GM18499 (cell line): ENCODE results near the gene DNTT.
"Not testable (repeated sequence)": the region's sequence is repeated elsewhere in the genome, so short reads cannot be mapped to it uniquely, and the experiment has no call there.

Source experiments
- ATAC-seq: cut with Tn5 transposase; IDR thresholded peaks from one replicate; pipeline ENCODE4 v1.9.1; 2021; ENCODE audit warnings: moderate number of reproducible peaks; ENCODE audit not compliant: insufficient read depth, unreplicated experiment

DNTT gene

DNA sequence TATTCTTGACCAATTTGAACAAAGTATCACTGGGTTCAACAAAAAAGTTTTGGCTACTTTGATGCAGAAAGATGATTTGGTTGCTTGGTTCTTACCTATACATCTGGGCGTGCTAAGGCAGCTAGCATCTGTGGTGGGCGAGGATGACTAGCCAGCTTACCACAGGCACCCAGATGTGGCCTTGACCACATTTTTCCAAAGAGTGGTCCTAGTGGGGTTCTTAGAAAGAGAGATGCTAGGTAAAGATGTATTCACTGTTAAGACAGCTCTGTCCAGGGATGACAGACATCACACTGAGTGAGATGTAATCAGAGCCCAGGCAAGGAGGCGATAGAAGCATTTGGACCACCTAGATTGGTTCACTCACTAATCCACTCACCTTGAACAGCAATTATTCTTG is 785 bp downstream of the DNTT start:
- no peak for ATAC-seq

DNA sequence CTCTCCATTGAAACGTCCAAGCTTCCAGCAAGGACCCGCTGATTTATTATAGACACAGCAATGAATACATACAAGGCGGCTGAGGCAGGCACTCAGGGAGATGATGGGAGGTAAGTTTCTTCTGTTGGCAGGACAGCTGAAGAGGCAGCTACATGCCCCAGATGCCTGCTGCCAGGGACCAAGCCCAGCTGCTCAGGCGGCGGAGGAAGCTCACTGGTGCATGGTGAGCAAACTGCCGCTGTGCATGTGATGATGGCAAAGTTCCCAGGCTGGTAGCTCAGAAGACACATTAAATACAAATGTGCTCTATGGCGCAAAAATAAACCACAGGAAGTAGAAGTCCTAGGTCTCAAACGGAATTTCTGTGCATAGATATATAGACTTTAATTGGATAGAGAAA is 2.3 kb downstream of the DNTT start:
- no peak for ATAC-seq

DNA sequence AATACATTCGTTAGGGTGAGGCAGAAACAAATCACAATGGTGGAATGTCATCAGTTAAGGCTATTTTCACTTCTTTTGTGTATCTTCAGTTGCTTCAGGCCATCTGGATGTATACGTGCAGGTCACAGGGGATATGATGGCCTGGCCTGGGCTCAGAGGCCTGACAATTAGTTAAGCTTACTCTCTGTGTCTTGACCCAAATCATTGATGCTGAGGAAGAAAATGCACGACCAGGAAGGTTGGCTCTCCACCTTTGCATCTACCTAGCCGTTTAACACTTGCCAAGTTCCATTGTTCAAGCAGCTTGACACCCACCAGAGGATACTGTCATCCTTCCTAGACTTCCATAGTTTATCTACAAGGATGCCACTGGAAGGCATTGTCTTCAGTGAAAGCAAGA is 4.6 kb downstream of the DNTT start:
- not testable (repeated sequence) for ATAC-seq

DNA sequence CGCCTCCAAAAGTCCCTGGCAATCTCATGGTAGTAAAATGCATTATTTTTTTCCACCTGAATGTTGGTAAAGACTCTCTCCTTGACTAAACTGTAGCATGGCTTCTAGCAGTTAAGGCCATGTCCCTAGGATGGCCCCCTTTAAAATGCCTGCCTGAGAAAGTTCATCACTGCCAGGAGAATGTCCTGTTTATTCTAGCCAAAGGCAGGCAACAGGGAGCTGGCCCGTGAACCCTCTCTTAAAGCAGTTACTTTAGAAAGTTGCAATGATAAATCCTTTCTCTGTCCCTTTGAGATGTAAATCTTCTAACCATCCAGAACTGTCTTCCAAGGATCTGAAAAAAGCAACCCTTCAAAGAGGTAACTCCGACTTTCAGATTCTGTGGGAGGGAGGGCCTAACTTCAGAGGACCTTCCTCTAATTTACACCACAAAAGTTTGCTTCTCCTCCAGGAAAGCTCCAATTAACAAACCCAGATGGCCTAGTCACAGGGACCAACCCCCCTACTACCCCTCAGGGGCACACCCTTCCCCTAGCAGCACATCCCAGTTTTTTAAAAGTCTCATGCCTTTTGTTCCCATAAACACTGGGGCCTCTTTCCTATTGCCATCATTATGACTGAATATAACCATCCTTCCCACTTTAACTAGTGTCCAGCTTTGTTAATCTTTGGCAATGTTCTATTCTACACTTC is 5.5 kb downstream of the DNTT start:
- ATAC-seq: no peak

DNA sequence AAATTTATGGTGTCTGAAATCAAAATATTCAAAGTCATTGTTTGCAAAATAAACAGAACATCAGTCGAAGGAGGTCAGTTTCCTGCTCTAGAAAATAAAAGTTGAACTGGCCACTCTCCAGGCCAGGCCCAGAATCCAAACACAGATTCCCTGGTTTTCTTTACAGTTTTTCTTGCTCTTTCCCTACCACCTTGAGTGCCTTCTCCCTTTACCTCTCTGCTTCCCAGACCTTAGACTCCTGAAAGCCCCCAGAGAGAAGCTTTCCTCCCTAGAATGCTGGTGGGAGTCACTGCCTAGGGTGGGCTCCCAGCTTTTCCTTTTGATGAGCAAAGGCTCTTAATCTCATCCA is 6.1 kb downstream of the DNTT start:
- ATAC-seq: no peak

DNA sequence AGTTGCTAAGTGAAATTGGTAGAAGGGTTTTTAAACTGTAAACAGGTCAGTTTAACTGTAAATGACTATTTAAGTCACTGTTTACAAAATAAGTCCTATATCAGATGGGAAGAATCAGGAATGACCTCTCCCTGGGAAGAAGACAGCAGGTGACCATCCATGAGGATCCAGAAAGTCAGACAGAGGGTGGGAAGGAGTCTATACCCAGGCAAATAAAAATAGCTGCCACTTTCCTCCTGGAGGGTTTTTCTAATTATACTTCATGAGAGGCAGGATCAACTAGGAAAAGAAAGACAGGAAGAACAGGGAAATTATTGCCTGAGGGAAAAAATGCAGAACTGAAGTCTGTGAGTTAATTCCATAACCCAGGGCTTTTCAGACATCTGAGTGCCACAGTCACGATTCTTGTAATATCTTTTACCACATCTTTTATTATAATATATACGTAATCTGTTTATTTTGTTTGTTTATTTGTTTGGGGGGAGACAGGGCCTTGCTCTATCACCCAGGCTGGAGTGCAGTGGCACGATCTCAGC is 7.0 kb downstream of the DNTT start:
- ATAC-seq: no peak

DNA sequence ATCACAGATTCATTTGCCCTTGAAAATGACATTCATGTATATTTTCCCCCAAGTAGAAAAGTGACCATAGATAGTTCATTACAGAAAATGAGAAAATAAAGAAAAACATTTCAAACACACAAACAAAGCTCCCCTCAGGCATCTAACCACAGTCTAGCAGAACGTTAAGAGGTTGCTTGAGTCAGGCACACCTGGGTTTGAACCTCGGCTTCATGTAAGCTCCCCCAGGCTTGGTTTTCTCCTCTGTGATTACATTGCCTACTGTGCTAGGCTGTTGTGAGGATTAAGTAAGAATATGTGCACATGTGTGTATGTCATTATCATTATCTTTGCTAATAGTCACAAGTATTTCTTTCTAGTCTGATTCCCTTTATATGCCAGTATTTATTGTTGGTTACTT is 9.1 kb downstream of the DNTT start:
- no peak for ATAC-seq

DNA sequence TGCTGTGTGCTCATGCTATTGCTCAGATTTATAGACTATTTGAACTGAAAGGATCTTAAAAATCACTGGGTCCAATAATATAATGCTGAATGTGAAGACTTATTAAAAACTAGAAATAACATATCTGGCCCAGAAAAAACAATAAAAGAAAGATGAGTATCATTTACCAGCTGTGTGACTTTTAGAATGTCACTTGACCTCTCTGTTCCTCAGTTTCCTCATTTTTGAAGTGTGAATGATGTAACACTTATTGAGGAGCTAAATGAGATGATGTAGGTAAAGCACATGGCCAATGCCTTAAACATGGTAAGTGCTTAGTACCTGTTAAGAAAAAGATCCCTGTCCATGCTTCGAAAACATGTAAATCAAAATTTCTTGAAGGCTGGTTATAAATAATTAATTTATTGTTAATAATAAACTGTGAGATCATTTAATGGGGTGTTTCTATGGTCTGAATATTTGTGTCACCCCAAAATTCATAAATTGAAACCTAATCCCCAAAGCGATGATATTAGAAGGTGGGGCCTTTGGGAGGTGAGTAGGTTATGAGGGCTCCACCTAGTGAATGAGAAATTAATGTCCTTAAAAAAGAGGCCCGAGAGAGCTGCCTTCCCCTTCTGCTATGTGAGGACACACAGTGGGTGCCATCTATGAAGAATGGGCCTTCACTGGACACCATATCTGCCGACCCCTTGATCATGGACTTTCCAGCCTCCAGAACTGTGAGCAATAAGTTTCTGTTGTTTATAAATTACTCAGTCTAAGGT is 13.0 kb downstream of the DNTT start:
- ATAC-seq: no peak

DNA sequence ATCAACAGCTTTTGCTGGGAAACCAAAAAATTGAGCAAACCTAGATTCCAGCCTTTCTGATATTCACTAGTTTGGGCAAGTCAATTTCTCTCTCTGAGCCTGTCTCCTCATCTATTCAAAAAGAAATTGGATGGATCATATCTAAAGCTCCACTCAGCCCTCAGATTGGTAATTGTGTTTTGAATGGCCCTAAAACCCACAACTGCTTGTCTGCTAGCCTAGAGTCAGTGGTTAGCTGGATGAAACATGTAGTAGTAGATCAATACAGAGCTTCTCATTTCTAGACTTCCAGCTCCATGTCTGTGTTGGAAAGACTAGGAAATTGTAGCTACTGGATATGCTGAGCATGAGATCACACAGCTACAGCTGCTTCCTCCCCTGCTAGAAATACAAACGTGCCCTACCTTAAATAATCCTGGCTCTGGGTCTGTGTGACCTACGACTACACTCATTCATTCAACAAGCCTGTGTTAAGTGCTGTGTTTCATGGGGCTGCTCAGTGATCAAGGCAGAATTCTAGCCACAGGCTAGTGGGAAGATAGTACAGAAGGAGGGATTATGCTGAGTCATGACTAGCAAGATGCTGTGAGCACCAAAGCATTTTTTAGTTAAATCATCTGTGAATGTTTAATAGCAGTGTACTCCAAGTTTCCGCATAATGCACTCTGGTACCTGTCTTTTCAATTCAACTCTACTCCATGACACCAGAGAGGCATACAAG is 15.7 kb downstream of the DNTT start:
- ATAC-seq: no peak

DNA sequence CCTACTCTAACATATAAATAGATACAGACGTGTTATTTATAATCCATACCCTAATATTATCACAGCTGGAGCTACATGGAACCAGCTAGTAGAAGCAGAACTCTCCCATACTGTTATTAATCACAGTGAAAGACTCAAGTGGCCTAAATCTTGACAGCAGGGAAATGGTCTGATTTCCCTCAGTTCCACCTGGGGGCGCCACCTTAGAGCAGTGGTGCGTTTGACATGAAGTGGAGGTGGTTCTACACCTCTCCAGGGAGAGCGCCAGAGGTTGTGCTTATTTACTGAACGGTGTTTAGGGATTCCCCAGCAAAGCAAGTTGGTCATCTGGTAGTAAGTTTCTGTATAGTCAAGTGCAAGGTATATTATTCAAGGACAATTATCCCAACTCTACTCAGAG is 17.6 kb downstream of the DNTT start:
- ATAC-seq: no peak

DNA sequence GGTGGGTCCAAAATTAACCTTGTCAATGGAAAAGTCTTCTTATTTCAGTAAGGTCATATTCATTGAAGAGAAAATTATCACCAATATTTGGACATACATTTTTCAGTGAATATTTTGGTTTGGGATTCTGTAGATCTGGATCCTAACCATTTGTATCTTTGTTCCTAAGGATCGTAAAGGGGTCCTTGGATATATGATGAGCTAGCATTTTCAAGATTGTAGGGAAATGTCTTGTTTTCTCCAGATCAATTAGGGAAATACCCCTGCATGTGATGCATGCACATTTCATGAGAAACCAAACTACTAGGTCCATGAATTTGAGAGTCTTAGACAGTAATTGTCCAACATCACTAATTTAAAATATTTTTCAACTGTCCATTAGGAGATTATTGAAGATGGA is 18.0 kb downstream of the DNTT start:
- ATAC-seq: no peak

DNA sequence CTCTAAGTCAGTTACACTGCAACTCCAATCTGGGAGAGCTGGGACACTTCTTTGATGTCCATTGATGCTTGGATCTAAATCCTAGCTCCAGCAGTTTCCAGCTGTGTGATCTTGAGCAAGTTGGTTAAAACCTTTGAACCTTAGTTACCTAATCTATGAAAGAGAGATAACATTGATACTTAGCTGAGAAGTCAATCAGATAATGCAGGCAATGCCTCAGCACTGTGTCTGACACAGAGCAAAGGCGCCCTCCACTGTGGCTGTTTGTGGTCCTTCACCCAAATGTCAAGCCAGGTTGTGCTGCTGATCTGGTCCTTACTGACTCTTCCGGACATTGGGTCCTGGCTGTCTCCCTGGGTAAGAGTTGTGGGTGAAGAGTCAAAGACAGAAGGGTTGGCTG is 20.2 kb downstream of the DNTT start:
- ATAC-seq: no peak

DNA sequence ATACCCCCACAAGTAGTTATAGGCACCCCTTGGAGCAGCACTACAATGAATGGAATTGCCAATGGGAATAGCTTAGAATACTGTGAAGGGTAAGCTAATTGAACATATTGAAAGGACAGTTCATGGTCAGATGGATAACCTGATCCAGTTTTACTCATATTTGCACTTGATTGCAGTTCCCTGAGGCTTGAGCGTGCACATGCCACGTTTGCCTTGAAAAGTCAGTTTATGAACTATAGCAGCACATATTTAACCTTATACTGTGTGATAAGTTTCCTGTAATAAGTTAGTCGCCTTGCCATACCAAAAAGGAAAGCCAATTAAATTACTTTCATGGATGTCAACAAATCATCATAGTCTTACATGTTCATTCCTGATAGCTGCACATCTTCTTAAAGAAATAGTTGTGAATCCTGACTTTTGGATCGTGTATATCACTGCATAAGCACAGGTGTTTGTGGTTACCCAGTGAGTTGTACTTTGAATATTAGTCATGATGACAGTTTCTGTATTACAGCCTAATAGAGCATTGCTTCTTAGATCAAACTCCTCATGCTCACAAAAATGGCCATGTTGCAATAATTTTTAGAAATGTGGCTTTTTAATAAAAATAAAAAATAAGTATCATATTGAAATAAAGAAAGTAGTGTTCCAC is 21.6 kb downstream of the DNTT start:
- peak; percentile 93 for ATAC-seq

DNA sequence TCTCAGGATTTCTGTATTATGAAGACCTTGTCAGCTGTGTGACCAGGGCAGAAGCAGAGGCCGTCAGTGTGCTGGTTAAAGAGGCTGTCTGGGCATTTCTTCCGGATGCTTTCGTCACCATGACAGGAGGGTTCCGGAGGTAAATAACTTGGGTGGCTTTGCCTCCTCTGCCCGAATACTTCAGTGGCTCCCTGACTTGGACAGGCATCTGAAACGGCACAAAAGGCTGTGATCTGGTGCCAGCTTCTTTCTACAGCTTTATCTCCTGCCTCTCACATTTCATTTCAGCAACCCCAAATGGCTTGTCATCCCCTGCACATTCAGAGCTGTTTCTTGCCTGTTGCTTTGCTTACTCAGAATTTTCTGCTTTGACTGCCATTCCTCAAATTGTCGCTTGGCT is 23.2 kb downstream of the DNTT start:
- ATAC-seq: no peak

DNA sequence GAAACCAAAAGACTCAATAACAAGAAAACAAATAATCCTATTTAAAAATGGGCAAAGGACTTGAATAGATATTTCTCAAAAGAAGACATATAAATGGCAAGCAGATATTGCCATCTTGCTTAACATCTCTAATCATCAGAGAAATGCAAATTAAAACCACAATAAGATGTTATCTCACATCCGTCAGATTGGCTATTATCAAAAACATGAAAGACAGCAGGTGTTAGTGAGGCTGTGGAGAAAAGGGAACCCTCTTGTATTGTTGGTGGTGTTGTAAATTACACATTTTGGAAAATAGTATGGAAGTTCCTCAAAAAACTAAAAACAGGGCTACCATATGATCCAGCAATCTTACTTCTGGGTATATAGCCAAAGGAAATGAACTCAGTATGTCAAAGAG is 28.9 kb downstream of the DNTT start:
- ATAC-seq: no peak

DNA sequence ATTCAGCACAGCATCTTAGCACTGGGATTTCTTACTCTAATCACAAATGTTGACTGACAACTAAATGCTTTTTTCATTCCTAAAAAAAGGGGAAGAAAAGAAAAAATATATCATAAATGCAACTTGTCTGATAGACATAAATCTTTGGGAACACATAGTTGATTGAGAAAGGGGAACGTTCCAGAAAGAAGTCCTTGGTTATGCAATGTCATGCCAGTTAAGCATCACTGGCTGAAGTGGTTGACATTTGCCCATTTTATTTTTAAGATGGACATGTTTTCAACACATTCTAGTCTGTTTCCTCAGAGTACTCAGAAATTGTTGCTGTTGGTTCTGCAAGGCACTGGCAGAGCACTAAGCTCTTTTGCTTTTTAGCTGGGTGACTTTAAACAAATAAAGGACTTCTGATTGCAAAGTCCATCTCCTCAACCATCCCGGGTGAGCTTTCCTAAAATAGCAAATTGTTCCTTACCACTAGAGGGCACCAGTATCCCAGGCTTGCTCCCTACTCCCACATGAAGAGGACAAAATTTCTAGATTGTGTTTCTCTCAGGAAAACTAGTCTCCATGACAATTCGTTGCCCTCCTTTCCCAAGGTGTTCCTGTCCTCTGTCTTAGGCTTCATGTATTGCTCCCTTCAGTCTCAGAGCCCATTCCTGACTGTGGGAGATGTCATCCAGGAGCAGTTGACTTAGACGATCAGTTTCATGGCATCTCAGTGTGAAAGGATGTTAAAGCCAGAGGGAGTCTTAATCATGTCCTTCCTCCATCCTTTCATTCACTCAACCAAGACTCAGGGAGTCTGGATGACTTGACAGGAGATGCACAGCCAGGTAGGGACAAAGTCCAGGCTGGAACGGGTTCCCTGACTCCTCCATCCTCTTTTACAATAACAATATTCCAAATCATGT is 30.6 kb downstream of the DNTT start:
- no peak for ATAC-seq

DNA sequence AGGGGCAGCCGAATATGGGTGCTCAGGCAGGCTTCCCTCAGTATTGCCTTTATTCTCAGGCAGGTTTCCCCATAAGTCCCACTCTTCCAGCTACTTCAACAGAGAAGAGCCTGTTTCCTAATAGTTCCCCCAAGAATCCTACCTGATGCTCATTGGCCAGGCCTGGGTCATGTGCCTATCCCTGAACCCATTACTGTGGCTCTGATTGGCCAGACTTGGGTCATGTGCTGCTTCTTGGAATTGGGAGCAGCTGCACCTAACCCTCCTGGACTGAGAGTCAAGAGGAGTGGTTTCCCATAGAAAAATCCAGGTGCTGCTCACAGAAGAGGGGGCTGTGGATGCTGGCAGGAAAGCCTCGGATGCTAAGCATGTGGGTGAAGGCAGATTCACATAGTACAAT is 32.9 kb downstream of the DNTT start:
- ATAC-seq: no peak

DNA sequence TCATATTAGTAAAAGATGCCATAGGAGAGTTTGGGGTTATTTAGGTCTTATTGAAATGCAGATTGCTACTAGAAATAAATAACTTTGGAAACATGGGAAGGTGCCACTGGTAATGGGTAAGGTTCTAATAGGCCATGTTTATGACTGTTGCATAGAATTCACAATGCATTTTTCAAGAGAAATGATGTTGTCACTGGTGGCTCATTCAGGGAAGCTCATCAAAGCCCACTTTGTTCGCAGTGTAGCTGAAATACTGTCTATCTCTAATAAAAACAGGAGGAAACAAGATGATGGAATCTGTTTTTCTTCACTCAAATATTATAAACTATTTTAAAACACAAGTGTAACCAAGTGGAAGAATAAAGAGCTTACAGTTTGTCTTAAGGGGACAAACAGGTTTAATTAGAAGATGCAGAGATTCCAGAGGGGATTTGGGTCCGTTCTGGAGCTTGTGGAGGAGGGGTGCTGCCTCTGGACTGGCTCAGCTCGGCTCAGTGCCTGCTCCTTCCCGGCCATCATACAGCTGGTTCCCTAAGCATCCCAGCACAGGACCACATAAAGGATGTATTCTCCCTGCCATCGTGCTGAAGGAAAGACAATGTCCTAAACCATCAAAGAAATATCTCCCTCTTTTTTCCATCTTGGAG is 34.2 kb downstream of the DNTT start:
- no peak for ATAC-seq

DNA sequence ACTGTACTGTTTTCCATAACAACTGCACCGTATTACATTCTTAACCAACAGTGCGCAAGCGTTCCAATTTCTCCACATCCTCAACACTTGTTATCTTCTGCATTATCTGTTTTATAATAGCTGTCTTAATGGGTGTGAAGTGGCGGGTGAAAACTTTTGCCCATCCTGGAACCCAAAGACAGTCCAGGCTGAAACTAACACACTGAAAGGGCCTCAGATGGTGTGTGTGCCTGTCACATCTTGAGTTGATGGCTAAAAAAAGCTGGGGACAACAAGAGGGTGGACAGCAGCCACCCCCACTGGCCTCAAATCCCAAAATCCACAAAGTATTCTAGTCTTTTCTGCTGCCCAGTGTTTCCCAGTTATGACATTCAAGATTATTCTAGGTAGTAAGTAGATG is 35.1 kb downstream of the DNTT start:
- ATAC-seq: no peak
